NT2/D1 (cell line): ENCODE measurements around the gene DUSP16.
"Not testable (repeated sequence)": the region's sequence is repeated elsewhere in the genome, so short reads cannot be mapped to it uniquely, and the experiment has no call there.

Source experiments
- DNase-seq: peaks from one replicate; pipeline ENCODE4 v3.0.0-alpha.2; 2011; ENCODE audit warnings: low read depth, low spot score
- H3K27me3 ChIP-seq: 2 replicates; pipeline ENCODE4 v1.6.0; 2011; ENCODE audit warnings: mild to moderate bottlenecking; ENCODE audit not compliant: insufficient read length, insufficient read depth
- H3K36me3 ChIP-seq: 2 replicates; pipeline ENCODE4 v1.6.1; 2011; ENCODE audit warnings: mild to moderate bottlenecking, low read length, mixed read lengths; ENCODE audit not compliant: insufficient read depth, insufficient read length
- H3K4me1 ChIP-seq: 2 replicates; pipeline ENCODE4 v1.5.1; 2011; ENCODE audit not compliant: insufficient read depth, insufficient read length
- H3K4me3 ChIP-seq: 2 replicates; pipeline ENCODE4 v1.5.1; 2011; ENCODE audit warnings: low read depth; ENCODE audit not compliant: insufficient read length
- H3K9ac ChIP-seq: 2 replicates; pipeline ENCODE4 v1.6.0; 2011; ENCODE audit warnings: low read depth; ENCODE audit not compliant: insufficient read length
- H3K9me3 ChIP-seq: 2 replicates; pipeline ENCODE4 v1.5.1; 2011; ENCODE audit warnings: mild to moderate bottlenecking, low read length; ENCODE audit not compliant: insufficient read depth
- SUZ12 ChIP-seq: IDR thresholded peaks from 2 replicates; pipeline ENCODE4 v1.6.1; 2011; ENCODE audit not compliant: insufficient read length, insufficient read depth; ENCODE audit errors: extremely low read depth
- YY1 ChIP-seq: IDR thresholded peaks from 2 replicates; pipeline ENCODE4 v1.6.1; 2011; ENCODE audit not compliant: insufficient read length, insufficient read depth
- ZNF274 ChIP-seq: IDR thresholded peaks from 2 replicates; pipeline ENCODE4 v1.6.1; 2011; ENCODE audit warnings: mild to moderate bottlenecking, low read depth, low read length

The DUSP16 gene

DNA sequence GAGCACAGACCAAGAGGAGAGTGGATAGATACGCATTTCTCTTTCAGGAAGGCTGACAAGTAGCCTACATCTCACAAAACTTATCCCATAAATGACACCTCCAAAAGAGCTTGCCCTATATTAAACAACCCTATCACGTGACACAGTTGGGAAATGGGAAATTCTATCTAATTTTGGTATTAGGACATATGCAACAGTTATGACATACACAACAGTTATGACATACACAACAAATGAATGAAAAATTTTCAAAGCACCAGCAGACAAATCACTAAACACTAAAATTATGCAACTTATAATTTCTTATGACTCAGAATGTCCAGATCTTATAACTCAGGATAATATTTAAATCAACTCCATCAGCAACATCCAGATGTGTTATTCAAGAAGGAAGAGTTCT is 54.1 kb downstream of the DUSP16 start:
- Histone ChIP-seq H3K4me1 (peaks cover 3% of the 10 kb centered on the region), H3K4me3 (no peak overlapping the region), H3K9me3 (no peaks in the 10 kb centered on the region), H3K27me3 (no peaks in the 10 kb centered on the region), H3K36me3 (peaks cover 12% of the 10 kb centered on the region), H3K9ac (no peak overlapping the region)
- DNase-seq: no peak
- no peak for TF ChIP-seq ZNF274
- no peak for TF ChIP-seq YY1
- TF ChIP-seq SUZ12: no peak

DNA sequence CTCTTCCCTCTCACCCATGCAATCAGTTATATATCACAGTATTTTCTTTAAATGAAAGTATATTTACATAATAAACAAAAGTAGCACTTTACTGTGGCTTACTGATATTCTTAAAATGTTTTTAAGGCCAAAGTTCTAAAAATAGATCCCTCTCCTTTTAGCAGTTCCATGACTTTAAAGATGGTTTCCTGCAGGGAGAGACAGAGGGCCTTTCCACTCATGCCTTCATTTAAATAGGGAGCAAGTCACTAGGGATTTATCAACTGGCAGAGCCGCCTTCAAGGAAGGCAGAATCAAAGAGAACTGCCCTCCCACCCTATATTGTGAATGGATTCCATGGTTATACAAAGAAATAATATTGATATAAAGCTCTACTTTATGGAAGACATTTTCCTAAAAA is 55.5 kb downstream of the DUSP16 start:
- Histone ChIP-seq H3K27me3 (no peaks in the 10 kb centered on the region), H3K9ac (no peak overlapping the region), H3K4me3 (no peak overlapping the region), H3K4me1 (peaks cover 3% of the 10 kb centered on the region), H3K36me3 (peaks cover 9% of the 10 kb centered on the region), H3K9me3 (no peaks in the 10 kb centered on the region)
- no peak for DNase-seq
- TF ChIP-seq SUZ12: no peak
- no peak for TF ChIP-seq YY1
- no peak for TF ChIP-seq ZNF274

DNA sequence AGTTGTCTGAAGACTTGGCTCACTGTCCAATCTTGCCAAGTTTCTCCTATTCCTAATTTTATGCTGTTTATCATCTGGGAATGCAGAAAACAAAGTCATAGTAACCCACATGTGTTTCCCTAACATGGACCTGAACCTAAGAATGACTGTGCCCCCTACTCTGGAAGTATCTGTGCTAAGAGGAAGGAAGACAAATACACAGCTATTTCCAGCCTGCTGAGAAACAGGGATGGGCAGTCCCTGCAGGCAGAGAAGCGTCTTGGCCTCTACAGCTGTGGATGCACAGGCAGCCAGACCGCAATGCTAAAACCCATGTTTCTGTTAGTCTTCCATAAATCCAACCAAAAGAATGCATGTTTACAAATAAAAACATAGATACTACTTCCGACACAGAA is 56.2 kb downstream of the DUSP16 start:
- H3K9me3 ChIP-seq: no peaks in the 10 kb centered on the region
- DNase-seq: no peak
- H3K4me3 ChIP-seq: no peak overlapping the region
- H3K36me3 ChIP-seq: peaks cover 6% of the 10 kb centered on the region
- no peak for TF ChIP-seq YY1
- no peak for TF ChIP-seq ZNF274
- TF ChIP-seq SUZ12: no peak
- no peaks in the 10 kb centered on the region for H3K27me3 ChIP-seq
- peaks cover 3% of the 10 kb centered on the region for H3K4me1 ChIP-seq
- H3K9ac ChIP-seq: no peak overlapping the region

DNA sequence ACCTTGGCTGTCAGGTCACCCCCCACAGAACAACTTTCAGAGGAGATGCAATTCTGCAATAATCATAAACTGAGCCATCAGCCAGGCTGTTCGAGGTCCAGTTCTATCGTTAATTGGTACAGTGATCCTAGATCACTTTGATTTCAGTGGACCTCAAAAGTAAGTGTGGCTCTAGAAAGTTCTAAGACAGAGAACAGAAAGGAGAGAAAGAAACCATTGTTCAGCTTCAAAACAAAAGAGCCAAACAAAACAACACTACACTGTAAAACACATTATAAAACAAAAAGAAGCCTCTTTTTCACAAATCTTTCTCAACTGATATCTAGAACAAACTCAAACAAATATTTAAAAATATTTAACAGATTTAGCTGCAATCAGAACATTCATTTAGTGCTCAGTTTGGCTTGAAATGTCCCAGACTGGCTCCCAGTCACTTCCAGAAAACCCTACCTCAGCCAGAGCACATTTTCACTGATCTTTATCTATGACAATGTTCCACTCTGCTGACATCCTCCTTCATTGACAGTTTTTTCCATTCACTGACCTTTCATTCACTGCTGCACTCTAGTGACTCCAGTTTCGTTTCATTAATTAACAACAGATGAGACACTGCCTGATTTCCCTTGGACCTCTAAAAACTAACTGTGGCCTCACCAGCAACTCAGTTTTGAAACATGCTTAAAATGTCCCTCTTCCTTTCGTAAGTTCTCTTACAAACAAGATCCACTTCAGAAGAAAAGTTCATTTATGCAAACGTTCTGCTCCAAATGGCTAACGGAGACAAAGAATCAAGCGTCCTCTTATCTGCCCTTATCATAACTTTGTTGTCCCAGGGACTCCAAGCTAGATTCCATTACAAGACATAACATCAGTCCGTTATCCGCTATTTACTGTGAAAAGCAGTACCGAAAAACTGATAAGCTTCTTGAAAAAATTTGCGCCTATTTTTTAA is 56.8 kb downstream of the DUSP16 start:
- H3K4me1 ChIP-seq: peaks cover 3% of the 10 kb centered on the region
- H3K27me3 ChIP-seq: no peaks in the 10 kb centered on the region
- TF ChIP-seq YY1 (no peak), ZNF274 (no peak), SUZ12 (no peak)
- H3K9me3 ChIP-seq: no peaks in the 10 kb centered on the region
- H3K36me3 ChIP-seq: peaks cover 5% of the 10 kb centered on the region
- DNase-seq: no peak
- H3K4me3 ChIP-seq: no peak overlapping the region
- no peak overlapping the region for H3K9ac ChIP-seq

DNA sequence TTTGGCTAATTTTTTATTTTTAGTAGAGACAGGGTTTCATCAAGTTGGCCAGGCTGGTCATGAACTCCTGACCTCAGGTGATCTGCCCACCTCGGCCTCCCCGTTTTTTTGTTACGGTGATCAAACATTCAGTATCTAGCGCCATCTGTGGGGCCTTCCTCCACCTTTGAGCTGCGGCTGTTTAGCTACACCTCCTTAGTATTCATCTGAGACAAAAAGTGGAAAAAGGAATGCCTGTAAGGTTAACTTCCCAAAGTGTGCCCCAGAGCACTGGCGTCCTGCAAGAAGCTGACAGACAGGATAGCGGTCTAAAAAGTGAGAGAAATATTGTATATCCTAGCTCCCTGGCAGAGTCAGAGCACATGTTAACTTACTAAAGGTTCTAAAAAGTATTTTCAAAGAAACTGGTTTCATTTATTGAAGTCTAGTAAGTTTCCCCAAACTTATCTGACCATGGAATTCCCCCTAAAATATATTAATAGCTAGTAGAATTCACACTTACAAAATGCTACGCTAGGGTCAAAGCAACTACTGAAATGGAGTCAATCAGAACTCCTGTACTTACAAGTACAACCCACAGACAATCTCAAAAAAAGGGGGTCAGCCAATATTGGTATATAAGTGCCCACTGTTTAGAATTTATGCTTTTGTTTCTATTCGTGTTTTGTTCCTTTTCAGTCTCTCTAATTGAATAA is 59.1 kb downstream of the DUSP16 start:
- Histone ChIP-seq H3K4me3 (no peak overlapping the region), H3K36me3 (peaks cover 20% of the 10 kb centered on the region), H3K4me1 (peaks cover 3% of the 10 kb centered on the region), H3K27me3 (no peaks in the 10 kb centered on the region), H3K9ac (no peak overlapping the region), H3K9me3 (no peaks in the 10 kb centered on the region)
- DNase-seq: peak; percentile 64
- TF ChIP-seq SUZ12 (no peak), ZNF274 (no peak), YY1 (no peak)

DNA sequence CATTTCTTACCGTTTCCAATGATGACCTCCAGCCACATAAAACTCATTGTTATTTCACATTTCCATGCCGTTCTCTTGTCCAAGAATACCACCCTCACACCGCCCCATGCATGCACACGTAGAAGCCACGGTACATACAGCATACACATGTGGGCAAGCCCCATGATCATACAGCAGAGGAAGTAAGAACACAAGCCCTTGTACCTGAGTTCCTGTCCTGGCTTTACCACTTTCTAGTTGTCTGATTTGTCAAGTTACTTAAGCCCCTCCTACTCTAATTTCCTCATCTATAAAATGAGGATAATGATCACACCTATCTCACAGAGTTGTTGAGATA is 59.9 kb downstream of the DUSP16 start:
- DNase-seq: no peak
- Histone ChIP-seq H3K9me3 (no peaks in the 10 kb centered on the region), H3K9ac (no peak overlapping the region), H3K27me3 (no peaks in the 10 kb centered on the region), H3K4me1 (peaks cover 3% of the 10 kb centered on the region), H3K36me3 (peaks cover 21% of the 10 kb centered on the region), H3K4me3 (no peak overlapping the region)
- TF ChIP-seq ZNF274: no peak
- TF ChIP-seq YY1: no peak
- no peak for TF ChIP-seq SUZ12

DNA sequence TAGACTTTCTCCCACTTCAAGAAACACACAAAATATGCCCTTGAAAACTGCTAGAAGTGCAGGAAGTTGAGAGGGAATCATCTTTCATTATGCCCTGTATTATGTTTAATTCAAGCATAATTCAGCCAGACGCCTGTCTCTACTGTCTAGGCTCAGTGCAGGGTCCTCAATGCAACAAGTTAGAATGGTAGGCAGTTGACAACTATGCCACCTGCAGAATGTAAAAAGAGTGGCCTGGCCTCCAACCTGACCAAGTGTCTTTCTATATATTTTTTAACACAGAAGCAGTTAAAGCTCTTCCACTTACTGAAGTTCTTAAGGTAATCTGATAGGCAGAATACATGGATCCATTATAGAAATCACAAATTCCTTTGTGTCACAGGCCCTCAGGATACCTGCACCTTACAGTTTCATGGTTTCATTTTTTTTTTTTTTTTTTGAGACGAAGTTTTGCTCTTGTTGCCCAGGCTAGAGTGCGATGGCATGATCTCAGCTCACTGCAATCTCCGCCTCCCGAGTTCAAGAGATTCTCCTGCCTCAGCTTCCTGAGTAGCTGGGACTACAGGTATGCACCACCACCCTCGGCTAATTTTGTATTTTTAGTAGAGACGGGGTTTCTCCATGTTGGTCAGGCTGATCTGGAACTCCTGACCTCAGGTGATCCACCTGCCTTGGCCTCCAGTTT is 60.4 kb downstream of the DUSP16 start:
- not testable (repeated sequence) for H3K9ac ChIP-seq, DNase-seq

More for the DNA sequence above, 60.4 kb downstream of the DUSP16 start:
- H3K9me3 ChIP-seq, H3K27me3 ChIP-seq, H3K4me1 ChIP-seq, H3K4me3 ChIP-seq: not testable (repeated sequence)
- H3K36me3 ChIP-seq: peaks cover 23% of the 10 kb centered on the region
